GM10266 (cell line): ENCODE measurements around the gene THAP11.

Experiments used
- DNase-seq: peaks from one replicate; pipeline ENCODE4 v3.0.0; 2012; ENCODE audit errors: extremely low spot score
- TF ChIP-seq, protein P1 (sequence below): IDR thresholded peaks from 2 replicates; pipeline ENCODE4 v1.5.1; 2012; ENCODE audit warnings: mild to moderate bottlenecking, low read depth; ENCODE audit not compliant: control insufficient read depth, insufficient read depth; ENCODE audit errors: missing control alignments

The THAP11 gene

GRCh38 chr16:67820608-67821259 is 21.4 kb upstream of the THAP11 start:
- DNase-seq, result no peak
- TF ChIP-seq, protein P1, sequence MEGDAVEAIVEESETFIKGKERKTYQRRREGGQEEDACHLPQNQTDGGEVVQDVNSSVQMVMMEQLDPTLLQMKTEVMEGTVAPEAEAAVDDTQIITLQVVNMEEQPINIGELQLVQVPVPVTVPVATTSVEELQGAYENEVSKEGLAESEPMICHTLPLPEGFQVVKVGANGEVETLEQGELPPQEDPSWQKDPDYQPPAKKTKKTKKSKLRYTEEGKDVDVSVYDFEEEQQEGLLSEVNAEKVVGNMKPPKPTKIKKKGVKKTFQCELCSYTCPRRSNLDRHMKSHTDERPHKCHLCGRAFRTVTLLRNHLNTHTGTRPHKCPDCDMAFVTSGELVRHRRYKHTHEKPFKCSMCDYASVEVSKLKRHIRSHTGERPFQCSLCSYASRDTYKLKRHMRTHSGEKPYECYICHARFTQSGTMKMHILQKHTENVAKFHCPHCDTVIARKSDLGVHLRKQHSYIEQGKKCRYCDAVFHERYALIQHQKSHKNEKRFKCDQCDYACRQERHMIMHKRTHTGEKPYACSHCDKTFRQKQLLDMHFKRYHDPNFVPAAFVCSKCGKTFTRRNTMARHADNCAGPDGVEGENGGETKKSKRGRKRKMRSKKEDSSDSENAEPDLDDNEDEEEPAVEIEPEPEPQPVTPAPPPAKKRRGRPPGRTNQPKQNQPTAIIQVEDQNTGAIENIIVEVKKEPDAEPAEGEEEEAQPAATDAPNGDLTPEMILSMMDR, result no peak

GRCh38 chr16:67822511-67822910 is 19.6 kb upstream of the THAP11 start:
- no peak for DNase-seq
- TF ChIP-seq, protein P1, result no peak

- TF ChIP-seq, protein P1, result no peak
These were observed 17.0 kb upstream of the THAP11 start for GRCh38 chr16:67825119-67825518.

GRCh38 chr16:67825906-67826305 is 16.2 kb upstream of the THAP11 start:
- DNase-seq, result no peak
- TF ChIP-seq, protein P1, result no peak

More at GRCh38 chr16:67825119-67825518, 17.0 kb upstream of the THAP11 start:
- DNase-seq, result no peak

- TF ChIP-seq, protein P1, result no peak
- DNase-seq, result no peak
These were observed 13.5 kb upstream of the THAP11 start for GRCh38 chr16:67828651-67829050.

DNA sequence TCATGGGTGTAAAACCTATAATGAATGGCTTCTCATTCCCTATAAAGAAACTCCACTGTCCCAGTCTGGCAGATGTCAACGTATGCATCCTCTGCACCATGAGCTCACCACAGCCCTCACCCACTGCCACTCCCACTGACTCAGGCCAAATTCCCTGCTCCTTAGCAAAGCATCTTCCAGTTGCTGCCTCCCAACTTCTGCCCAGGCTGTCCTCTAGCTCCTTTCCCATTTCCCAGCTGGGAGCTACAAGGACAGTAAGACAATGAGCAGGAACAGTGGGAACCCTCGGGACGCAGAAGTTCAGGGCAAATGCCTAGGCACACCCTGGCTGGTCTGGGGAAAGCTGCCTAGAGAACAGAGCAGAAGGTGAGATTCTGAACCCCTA is 9.1 kb upstream of the THAP11 start:
- no peak for DNase-seq
- TF ChIP-seq, protein P1, result no peak

DNA sequence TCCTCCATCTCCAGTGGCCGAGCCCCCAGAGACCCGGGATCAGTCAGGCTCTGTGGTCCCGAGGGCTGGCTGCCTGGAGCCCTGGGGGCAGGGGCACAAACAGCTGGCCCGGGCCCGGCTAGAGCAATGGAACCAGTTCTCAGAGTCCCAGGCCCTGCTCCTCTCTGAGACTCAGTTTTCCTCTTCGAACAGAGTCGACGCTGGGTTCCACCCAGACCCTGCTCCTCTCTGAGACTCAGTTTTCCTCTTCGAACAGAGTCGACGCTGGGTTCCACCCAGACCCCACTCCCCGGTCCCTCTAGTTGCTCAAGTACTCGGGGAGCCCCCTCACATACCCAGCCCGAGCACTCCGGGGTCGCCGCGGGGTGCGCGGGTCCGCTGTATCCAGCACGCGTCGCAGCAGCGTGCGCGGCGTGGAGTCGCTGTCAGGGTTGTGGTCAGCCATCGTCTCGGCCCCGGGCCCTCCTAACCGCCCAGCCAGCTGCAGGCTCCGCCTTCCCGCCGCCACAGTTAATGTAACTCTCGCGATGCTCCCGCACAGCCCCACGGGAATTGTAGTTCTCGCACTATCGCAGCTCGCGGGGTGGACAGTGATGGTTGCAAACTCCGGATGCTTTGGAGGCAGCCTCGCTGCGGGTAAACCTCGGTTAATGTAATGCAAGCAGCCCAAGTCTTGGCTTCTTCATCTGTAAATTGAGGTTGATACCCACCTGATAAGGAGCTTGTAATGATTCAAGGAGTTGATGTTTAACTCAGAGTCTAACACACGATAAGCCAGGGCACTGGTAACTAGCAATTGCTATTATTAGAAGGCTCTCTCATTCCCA is 8.5 kb upstream of the THAP11 start:
- DNase-seq, result peak; percentile 95

More for the DNA sequence above, 8.5 kb upstream of the THAP11 start:
- TF ChIP-seq, protein P1, result no peak
